SK-N-MC (cell line): ENCODE data around the gene DOCK6.

Source experiments
- EZH2 ChIP-seq: fragments of 200-600 bp; sonication (generic); IDR thresholded peaks from one replicate; pipeline ENCODE4 v1.6.1; 2017; ENCODE audit warnings: antibody characterized with exemption
- FOXP2 ChIP-seq: optimal IDR thresholded peaks from 2 replicates; pipeline ENCODE3; 2011; ENCODE audit warnings: mild to moderate bottlenecking, moderate library complexity; ENCODE audit not compliant: insufficient read depth; ENCODE audit errors: extremely low read length, control extremely low read depth
- POLR2AphosphoS5 ChIP-seq: IDR thresholded peaks from 2 replicates; pipeline ENCODE4 v1.6.1; 2012; ENCODE audit warnings: mild to moderate bottlenecking, low read depth, low read length, borderline replicate concordance

- no peak for TF ChIP-seq POLR2AphosphoS5
- TF ChIP-seq EZH2: no peak
- TF ChIP-seq FOXP2: no peak
Measured at GRCh38 chr19:11263726-11264125, 1.4 kb upstream of the DOCK6 start.
